ENCODE data around the gene CCDC30.

CCDC30 gene

DNA sequence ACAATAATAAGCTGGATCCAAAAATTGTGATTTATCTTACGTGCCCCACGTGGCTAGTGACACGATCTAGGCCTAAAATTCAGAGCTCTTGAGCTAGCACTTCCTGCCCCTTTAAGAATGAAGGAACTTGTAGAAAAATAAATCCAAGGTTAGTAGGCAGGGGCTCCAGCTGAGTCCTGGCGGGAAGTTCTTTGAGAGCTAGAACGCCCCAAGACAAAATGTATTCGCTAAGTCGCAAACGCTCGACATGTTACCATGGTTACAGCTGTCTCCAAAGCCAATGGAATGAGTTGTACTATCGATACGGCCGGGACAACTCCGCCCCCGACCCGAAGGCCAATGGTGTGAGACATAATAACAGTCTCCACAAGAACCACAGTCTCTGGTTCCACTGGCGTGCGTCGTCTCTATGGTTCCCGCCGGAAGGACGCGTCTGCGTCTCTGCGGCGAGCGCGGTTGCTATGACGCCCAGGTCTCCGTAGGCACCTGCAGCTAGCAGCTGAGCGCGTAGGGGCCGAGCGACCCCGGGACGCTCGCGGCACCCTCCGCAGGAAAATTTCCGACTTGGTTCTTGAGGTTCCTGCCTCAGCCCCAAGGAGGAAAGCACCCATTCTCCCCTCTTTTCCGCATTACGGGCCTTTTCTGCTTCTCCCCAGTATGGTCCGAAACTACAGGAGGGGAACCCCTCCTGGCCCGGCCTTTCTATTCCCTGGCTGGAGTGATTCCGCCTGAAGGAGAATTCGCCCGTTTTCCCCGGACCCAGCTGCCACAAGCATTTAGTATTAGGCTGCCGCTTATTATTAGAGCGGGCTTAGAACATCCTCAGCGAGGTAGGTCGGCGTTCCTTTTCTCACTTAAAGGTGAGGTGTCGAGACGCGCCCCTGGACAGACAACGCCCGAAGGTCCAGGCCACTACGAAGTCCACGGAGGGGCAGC, at the start of gene CCDC30:
CCDC30 (plus strand) TSS at position 459 of the 936 bp plus-strand sequence. CDS start 17,266 bp downstream, outside the sequence.
- CTCF ChIA-PET = no interaction called here
- DNase-seq (ENCODE audit: low read depth, low spot score) = peak; percentile 82
- POLR2A ChIA-PET = no interaction called here
- H3K4me3 ChIP-seq (ENCODE audit: low read depth, low read length) = peak within 1 kb of the TSS; percentile 71
- TF ChIP-seq, protein P1, sequence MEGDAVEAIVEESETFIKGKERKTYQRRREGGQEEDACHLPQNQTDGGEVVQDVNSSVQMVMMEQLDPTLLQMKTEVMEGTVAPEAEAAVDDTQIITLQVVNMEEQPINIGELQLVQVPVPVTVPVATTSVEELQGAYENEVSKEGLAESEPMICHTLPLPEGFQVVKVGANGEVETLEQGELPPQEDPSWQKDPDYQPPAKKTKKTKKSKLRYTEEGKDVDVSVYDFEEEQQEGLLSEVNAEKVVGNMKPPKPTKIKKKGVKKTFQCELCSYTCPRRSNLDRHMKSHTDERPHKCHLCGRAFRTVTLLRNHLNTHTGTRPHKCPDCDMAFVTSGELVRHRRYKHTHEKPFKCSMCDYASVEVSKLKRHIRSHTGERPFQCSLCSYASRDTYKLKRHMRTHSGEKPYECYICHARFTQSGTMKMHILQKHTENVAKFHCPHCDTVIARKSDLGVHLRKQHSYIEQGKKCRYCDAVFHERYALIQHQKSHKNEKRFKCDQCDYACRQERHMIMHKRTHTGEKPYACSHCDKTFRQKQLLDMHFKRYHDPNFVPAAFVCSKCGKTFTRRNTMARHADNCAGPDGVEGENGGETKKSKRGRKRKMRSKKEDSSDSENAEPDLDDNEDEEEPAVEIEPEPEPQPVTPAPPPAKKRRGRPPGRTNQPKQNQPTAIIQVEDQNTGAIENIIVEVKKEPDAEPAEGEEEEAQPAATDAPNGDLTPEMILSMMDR (IDR thresholded peaks at IDR 0.05; ENCODE audit: insufficient read depth, low read length, missing control alignments) = no peak

DNA sequence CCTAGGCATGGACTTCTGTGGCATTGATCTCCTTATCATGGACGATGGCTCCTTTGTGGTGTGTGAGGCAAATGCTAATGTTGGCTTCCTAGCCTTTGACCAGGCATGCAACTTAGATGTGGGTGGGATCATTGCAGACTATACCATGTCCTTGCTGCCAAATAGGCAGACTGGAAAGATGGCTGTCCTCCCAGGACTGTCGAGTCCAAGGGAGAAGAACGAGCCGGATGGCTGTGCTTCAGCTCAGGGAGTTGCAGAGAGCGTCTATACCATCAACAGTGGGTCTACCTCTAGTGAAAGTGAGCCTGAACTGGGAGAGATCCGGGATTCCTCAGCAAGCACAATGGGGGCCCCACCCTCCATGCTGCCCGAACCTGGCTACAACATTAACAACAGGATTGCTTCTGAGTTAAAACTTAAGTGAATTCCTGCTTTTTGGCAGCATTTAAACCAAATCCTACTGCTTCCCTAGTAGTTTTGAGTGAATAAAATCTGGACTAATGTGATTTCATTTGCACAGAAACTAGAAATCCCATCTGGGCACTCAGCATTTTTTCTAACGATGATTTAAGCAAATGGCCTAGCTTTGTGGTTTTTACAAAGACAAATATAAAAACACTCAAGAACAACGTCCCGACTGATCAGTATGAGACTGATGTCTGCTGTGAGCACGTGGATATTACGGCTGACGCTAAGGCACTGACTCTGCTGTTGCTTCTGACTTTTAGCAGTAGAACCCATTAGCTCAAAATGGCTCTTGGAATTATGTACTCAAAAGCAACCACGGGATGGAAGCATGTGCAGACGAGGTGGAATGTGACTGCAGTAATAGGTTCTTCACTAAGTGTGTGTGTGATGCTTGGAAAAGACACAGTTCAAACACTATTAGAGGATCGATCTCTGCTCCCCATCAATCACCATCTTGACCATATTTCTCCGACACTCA, 48.3 kb upstream of the CCDC30 start:
- TF ChIP-seq, protein P1 (IDR thresholded peaks at IDR 0.05; ENCODE audit: insufficient read depth, low read length, missing control alignments) = no peak
- CTCF ChIA-PET = no interaction called here
- H3K4me3 ChIP-seq (ENCODE audit: low read depth, low read length) = no peak overlapping the region
- POLR2A ChIA-PET = interaction anchor here (0.8 kb wide), 1 partner anchor 25 kb away, joined by 5 read pairs; no protein-coding TSS in a partner anchor
- no peak for DNase-seq (ENCODE audit: low read depth, low spot score)

DNA sequence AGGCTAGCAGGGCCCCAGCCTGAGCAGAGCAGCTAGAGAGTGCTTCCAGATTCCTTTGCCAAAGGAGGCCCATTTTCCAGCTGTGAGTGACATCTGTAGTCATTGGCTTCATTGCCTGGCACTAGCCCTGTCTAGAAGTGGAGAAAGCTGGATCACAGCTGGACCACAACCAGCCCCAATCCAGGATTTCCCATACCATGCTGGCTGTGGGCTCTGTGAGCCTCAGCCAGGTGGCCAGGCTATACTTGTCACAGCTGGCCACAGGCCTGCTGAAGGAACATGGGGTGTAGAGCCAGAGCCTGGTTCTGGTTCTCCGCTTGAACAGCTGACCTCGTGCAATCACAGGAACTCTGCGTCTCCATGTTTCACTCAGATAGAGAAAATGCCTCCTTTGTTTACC, 45.9 kb upstream of the CCDC30 start:
- ChIA-PET POLR2A (no interaction called here), CTCF (interaction anchor here (1.0 kb wide), 1 partner anchor 243 kb away, joined by 3 read pairs; no protein-coding TSS in a partner anchor)
- no peak for DNase-seq (ENCODE audit: low read depth, low spot score)
- TF ChIP-seq, protein P1 (IDR thresholded peaks at IDR 0.05; ENCODE audit: insufficient read depth, low read length, missing control alignments) = no peak
- H3K4me3 ChIP-seq (ENCODE audit: low read depth, low read length) = no peak overlapping the region

DNA sequence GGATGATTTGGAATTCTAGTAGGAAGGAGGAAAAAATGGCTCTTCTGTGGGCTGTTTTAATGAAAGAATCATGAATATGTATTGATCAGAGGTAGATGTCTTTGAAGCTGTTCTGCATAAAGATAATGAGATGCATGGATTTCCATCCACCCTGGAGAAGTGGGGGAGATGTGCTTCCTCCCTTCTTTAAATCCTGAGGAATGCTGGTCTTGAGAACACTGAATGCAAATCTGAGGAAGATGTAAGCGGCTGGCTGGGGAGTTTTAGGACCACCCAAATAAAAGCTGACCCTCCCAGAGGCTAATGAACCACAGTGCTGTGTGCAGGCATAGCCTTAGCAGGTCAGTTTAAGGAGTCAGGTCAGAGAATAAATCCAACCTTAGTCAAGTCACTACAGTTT, 44.6 kb upstream of the CCDC30 start:
- ChIA-PET CTCF (no interaction called here), POLR2A (no interaction called here)
- TF ChIP-seq, protein P1 (IDR thresholded peaks at IDR 0.05; ENCODE audit: insufficient read depth, low read length, missing control alignments) = no peak
- no peak overlapping the region for H3K4me3 ChIP-seq (ENCODE audit: low read depth, low read length)
- DNase-seq (ENCODE audit: low read depth, low spot score) = no peak

DNA sequence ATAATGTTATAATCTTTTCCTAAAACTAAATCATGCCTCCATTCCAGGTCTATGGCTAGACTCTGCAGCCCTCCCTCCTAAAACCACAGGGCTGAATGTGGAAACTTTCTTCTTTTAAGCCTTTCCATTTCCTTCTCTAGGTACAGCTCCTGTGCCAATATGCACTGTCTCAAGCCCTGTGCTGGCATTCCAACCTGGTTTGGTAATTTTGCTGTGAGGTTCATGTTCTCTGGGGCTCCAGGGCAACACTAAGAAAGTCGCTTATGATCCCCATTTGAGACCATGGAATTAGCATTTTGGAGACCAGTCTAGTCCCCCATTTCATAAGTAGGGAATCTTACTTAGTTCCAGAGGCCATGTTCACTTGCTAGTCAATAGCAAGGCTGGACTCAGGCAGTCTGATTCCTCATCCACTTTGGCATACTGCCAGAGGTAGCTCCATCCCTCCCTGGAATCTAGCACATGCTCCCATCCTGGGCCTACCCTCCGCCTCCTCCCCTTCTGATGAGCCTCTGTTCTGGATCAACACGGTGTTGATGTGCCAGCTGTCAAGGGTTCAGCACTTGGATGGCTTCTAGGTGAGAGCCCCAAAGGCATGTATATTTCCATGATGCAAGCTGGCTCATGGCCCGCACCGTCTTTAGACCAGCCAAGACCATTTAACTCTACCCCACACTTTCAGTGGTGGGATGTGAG, 43.8 kb upstream of the CCDC30 start:
- CTCF ChIA-PET = no interaction called here
- TF ChIP-seq, protein P1 (IDR thresholded peaks at IDR 0.05; ENCODE audit: insufficient read depth, low read length, missing control alignments) = no peak
- POLR2A ChIA-PET = interaction anchor here (0.7 kb wide), 1 partner anchor 634 kb away, joined by 3 read pairs; no protein-coding TSS in a partner anchor
- no peak for DNase-seq (ENCODE audit: low read depth, low spot score)
- no peak overlapping the region for H3K4me3 ChIP-seq (ENCODE audit: low read depth, low read length)

All from AG04449 (cell line).